Natural killer cell (primary cell): ENCODE data around the gene FCGR1A. TPM values are rescaled to one million over a fixed set of nuclear protein-coding genes. Genes with fewer than 3 reads are reported as not detected.
"Not testable (repeated sequence)": the region's sequence is repeated elsewhere in the genome, so short reads cannot be mapped to it uniquely, and the experiment has no call there.

ENCODE experiments used
- ATAC-seq, 3 donors: fragments of 150-1000 bp in 2 of 3; fragments of 200-7000 bp in 1 of 3; cut with Tn5 transposase; 1 replicate in 1 of 3; 2 replicates in 2 of 3; pipeline ENCODE4 v1.10.0; 2021; ENCODE audit warnings: mild to moderate bottlenecking in 2 of 3, moderate library complexity in 2 of 3
- DNase-seq, 2 donors: peaks; one replicate each; pipeline versions ENCODE4 v3.0.0 to v3.0.0-alpha.2; 2013 to 2021; ENCODE audit warnings: mixed read lengths in 1 of 2
- H3K27ac ChIP-seq: one replicate; pipeline ENCODE4 v1.5.1; 2013; ENCODE audit warnings: mild to moderate bottlenecking, low read length
- H3K27me3 ChIP-seq: one replicate; pipeline ENCODE4 v1.6.1; 2013; ENCODE audit warnings: low read length; ENCODE audit not compliant: control insufficient read depth, insufficient read depth
- H3K36me3 ChIP-seq: one replicate; pipeline ENCODE4 v1.6.1; 2013; ENCODE audit warnings: low read length; ENCODE audit not compliant: control insufficient read depth, insufficient read depth
- H3K4me1 ChIP-seq: one replicate; pipeline ENCODE4 v1.6.1; 2013; ENCODE audit warnings: low read length; ENCODE audit not compliant: control insufficient read depth, insufficient read depth
- H3K4me3 ChIP-seq: one replicate; pipeline ENCODE4 v1.5.1; 2013; ENCODE audit warnings: low read length
- H3K9me3 ChIP-seq: one replicate; pipeline ENCODE4 v1.6.1; 2013; ENCODE audit warnings: low read length; ENCODE audit not compliant: control insufficient read depth, insufficient read depth
- H3K27ac Mint-ChIP-seq, 2 donors: one replicate each; pipeline ENCODE4 v1.8.0; 2022; ENCODE audit warnings: mild to moderate bottlenecking in 2 of 2, mixed read lengths in 2 of 2, moderate library complexity in 1 of 2
- H3K27me3 Mint-ChIP-seq, 2 donors: one replicate each; pipeline ENCODE4 v1.8.0; 2022; ENCODE audit warnings: low read depth in 2 of 2, mixed read lengths in 2 of 2
- H3K36me3 Mint-ChIP-seq: one replicate; pipeline ENCODE4 v1.8.0; 2022; ENCODE audit warnings: mixed read lengths
- H3K4me1 Mint-ChIP-seq, 2 donors: one replicate each; pipeline ENCODE4 v1.8.0; 2022; ENCODE audit warnings: mixed read lengths in 2 of 2
- H3K4me3 Mint-ChIP-seq: one replicate; pipeline ENCODE4 v1.8.0; 2022; ENCODE audit warnings: mild to moderate bottlenecking, moderate library complexity, mixed read lengths
- H3K9me3 Mint-ChIP-seq, 2 donors: one replicate each; pipeline ENCODE4 v1.8.0; 2022; ENCODE audit warnings: mixed read lengths in 2 of 2
- WGBS: methylation state at CpG from one replicate; pipeline ENCODE4 v1.1.7; 2013; ENCODE audit warnings: missing lambda C conversion rate; ENCODE audit not compliant: insufficient coverage; 5-methylcytosine and 5-hydroxymethylcytosine counted together
- intact Hi-C: fragments of 100-400 bp; cut with micrococcal nuclease; formaldehyde crosslinking; loops from one replicate; pipeline ENCODE4 v1.14.2; 2022
- total RNA-seq, 4 donors: library from RNA; stranded (reverse); fragments of 120-200 nt in 1 of 4; gene quantifications; one replicate each; pipeline versions ENCODE4 v1.2.3 to v1.2.4, GENCODE V29; 2013 to 2022

The FCGR1A gene
- total RNA-seq, 3 donors from 2014 or later (not counting 1 experiment from before 2014, with no cell fraction given): 0.48 to 0.77 TPM; not detected in 1

- Histone ChIP-seq H3K27ac (peak overlapping the region; percentile 65), H3K4me3 (peak overlapping the region; percentile 53)
- H3K4me1 ChIP-seq, H3K36me3 Mint-ChIP-seq, H3K27me3 ChIP-seq, H3K9me3 Mint-ChIP-seq, H3K36me3 ChIP-seq, H3K27me3 Mint-ChIP-seq, intact Hi-C loops, H3K9me3 ChIP-seq: not testable (repeated sequence)
- Mint-ChIP-seq H3K27ac (peak overlapping the region; percentile 88 to 95), H3K4me1 (peaks cover 8 to 12% of the 10 kb centered on the region in 2 donors), H3K4me3 (peak overlapping the region; percentile 91)
- WGBS: under 1% methylated on average over 26 of the region's 55 CpGs
- peak; percentile 74 to 92 for DNase-seq
- peak; percentile 87 to 94 (median 87) for ATAC-seq
Measured at GRCh38 chr1:149811890-149812829, 29.7 kb downstream of the FCGR1A start.

GRCh38 chr1:149812893-149813801 is 30.7 kb downstream of the FCGR1A start:
- peak overlapping the region; percentile 88 to 95 for H3K27ac Mint-ChIP-seq
- H3K27me3 ChIP-seq, H3K4me1 ChIP-seq, intact Hi-C loops, H3K9me3 ChIP-seq, H3K27me3 Mint-ChIP-seq, H3K9me3 Mint-ChIP-seq, H3K36me3 Mint-ChIP-seq, H3K36me3 ChIP-seq: not testable (repeated sequence)
- 0% methylated on average over 20 of the region's 62 CpGs for WGBS
- peak; percentile 39 to 65 (median 51) for ATAC-seq
- H3K27ac ChIP-seq: peak overlapping the region; percentile 65
- H3K4me3 ChIP-seq: peak overlapping the region; percentile 53
- peak overlapping the region; percentile 91 for H3K4me3 Mint-ChIP-seq
- peaks cover 8 to 12% of the 10 kb centered on the region in 2 donors for H3K4me1 Mint-ChIP-seq
- DNase-seq: peak; percentile 71 to 81

GRCh38 chr1:149820387-149820786 is 37.9 kb downstream of the FCGR1A start:
- not testable (repeated sequence) for H3K9me3 Mint-ChIP-seq, H3K36me3 Mint-ChIP-seq, ATAC-seq

GRCh38 chr1:149826555-149826954 is 44.1 kb downstream of the FCGR1A start:
- H3K36me3 ChIP-seq, intact Hi-C loops, H3K27me3 Mint-ChIP-seq, H3K4me1 Mint-ChIP-seq, H3K9me3 Mint-ChIP-seq, H3K4me3 ChIP-seq, DNase-seq, H3K9me3 ChIP-seq, H3K4me3 Mint-ChIP-seq, H3K27ac ChIP-seq, ATAC-seq, H3K36me3 Mint-ChIP-seq, H3K27ac Mint-ChIP-seq, H3K27me3 ChIP-seq, H3K4me1 ChIP-seq: not testable (repeated sequence)
- WGBS: no CpG with 5 or more reads among the region's 2 CpGs

More at GRCh38 chr1:149820387-149820786, 37.9 kb downstream of the FCGR1A start:
- DNase-seq, H3K9me3 ChIP-seq, H3K27ac Mint-ChIP-seq, H3K4me3 Mint-ChIP-seq, H3K4me1 ChIP-seq, H3K27me3 Mint-ChIP-seq, H3K27me3 ChIP-seq, H3K27ac ChIP-seq, H3K4me1 Mint-ChIP-seq, H3K36me3 ChIP-seq, intact Hi-C loops, H3K4me3 ChIP-seq: not testable (repeated sequence)
- WGBS: no CpG with 5 or more reads among the region's 5 CpGs

GRCh38 chr1:149831764-149832315 is 49.3 kb downstream of the FCGR1A start:
- H3K4me3 ChIP-seq, H3K27me3 ChIP-seq, H3K27me3 Mint-ChIP-seq, H3K4me1 Mint-ChIP-seq, H3K4me1 ChIP-seq, H3K36me3 ChIP-seq, H3K9me3 ChIP-seq, H3K27ac ChIP-seq, DNase-seq, H3K27ac Mint-ChIP-seq, H3K4me3 Mint-ChIP-seq, intact Hi-C loops, H3K36me3 Mint-ChIP-seq, H3K9me3 Mint-ChIP-seq: not testable (repeated sequence)
- peak in 1 of 3 donors; percentile 14 for ATAC-seq
- WGBS: no CpG with 5 or more reads among the region's 32 CpGs

- H3K4me1 ChIP-seq, H3K9me3 ChIP-seq, H3K27me3 ChIP-seq, DNase-seq, H3K27ac Mint-ChIP-seq, H3K27me3 Mint-ChIP-seq, H3K9me3 Mint-ChIP-seq, H3K4me3 ChIP-seq, H3K4me1 Mint-ChIP-seq, H3K4me3 Mint-ChIP-seq, intact Hi-C loops, H3K36me3 ChIP-seq, H3K36me3 Mint-ChIP-seq, H3K27ac ChIP-seq: not testable (repeated sequence)
- ATAC-seq: peak; percentile 77 to 87 (median 82)
- WGBS: no CpG with 5 or more reads among the region's 55 CpGs
Measured at GRCh38 chr1:149832316-149833126, 50.0 kb downstream of the FCGR1A start.

- H3K4me3 ChIP-seq, H3K27ac ChIP-seq, DNase-seq, H3K36me3 ChIP-seq, H3K4me1 ChIP-seq, H3K36me3 Mint-ChIP-seq, H3K27me3 Mint-ChIP-seq, H3K4me3 Mint-ChIP-seq, H3K9me3 Mint-ChIP-seq, H3K9me3 ChIP-seq, intact Hi-C loops, H3K27me3 ChIP-seq, H3K4me1 Mint-ChIP-seq, H3K27ac Mint-ChIP-seq: not testable (repeated sequence)
- peak; percentile 12 to 27 (median 16) for ATAC-seq
- no CpG with 5 or more reads among the region's 15 CpGs for WGBS
Measured at GRCh38 chr1:149833144-149833543, 50.6 kb downstream of the FCGR1A start.
